Activated CD4-positive, alpha-beta T cell treated with anti-CD3 and anti-CD28 coated beads for 1 hour (primary cell): ENCODE results near the gene ZDHHC14.

Experiments used
- DNase-seq: peaks from one replicate; pipeline ENCODE4 v3.0.0-alpha.2; 2020

ZDHHC14 gene

GRCh38 chr6:157496534-157497095 is 115.6 kb downstream of the ZDHHC14 start:
- no peak for DNase-seq

GRCh38 chr6:157497579-157497978 is 116.6 kb downstream of the ZDHHC14 start:
- DNase-seq = no peak

GRCh38 chr6:157498817-157499216 is 117.8 kb downstream of the ZDHHC14 start:
- no peak for DNase-seq

GRCh38 chr6:157500022-157500421 is 119.0 kb downstream of the ZDHHC14 start:
- DNase-seq = no peak

GRCh38 chr6:157503018-157503747 is 122.2 kb downstream of the ZDHHC14 start:
- DNase-seq = no peak

GRCh38 chr6:157505912-157506491 is 125.0 kb downstream of the ZDHHC14 start:
- DNase-seq = no peak

- no peak for DNase-seq
Measured at GRCh38 chr6:157510323-157511188, 129.6 kb downstream of the ZDHHC14 start.

- no peak for DNase-seq
Measured at GRCh38 chr6:157511682-157512381, 130.8 kb downstream of the ZDHHC14 start.

GRCh38 chr6:157512382-157512682 is 131.3 kb downstream of the ZDHHC14 start:
- DNase-seq = no peak

GRCh38 chr6:157513004-157513603 is 132.1 kb downstream of the ZDHHC14 start:
- no peak for DNase-seq

- no peak for DNase-seq
Measured at GRCh38 chr6:157513619-157514485, 132.9 kb downstream of the ZDHHC14 start.

GRCh38 chr6:157514659-157515496 is 133.9 kb downstream of the ZDHHC14 start:
- DNase-seq = no peak

GRCh38 chr6:157516319-157517026 is 135.5 kb downstream of the ZDHHC14 start:
- DNase-seq = no peak

- no peak for DNase-seq
Measured at GRCh38 chr6:157517601-157518359, 136.8 kb downstream of the ZDHHC14 start.

- DNase-seq = no peak
Measured at GRCh38 chr6:157518397-157519250, 137.6 kb downstream of the ZDHHC14 start.

GRCh38 chr6:157519255-157520116 is 138.5 kb downstream of the ZDHHC14 start:
- no peak for DNase-seq

GRCh38 chr6:157520117-157520406 is 139.1 kb downstream of the ZDHHC14 start:
- no peak for DNase-seq
